Left ventricle myocardium inferior (tissue), 1 donor: Measurements from ENCODE around the gene MOGAT2. TPM values are rescaled to one million over a fixed set of nuclear protein-coding genes. Genes with fewer than 3 reads are reported as not detected.

Source experiments
- DNase-seq: peaks from one replicate; pipeline ENCODE4 v3.0.0-alpha.2; 2020
- H3K27ac ChIP-seq: fragments of 200-600 bp; replicated peaks from 2 replicates; pipeline ENCODE4 v1.8.0; 2021
- H3K27me3 ChIP-seq: fragments of 200-600 bp; 2 replicates; pipeline ENCODE4 v1.8.0; 2021; ENCODE audit warnings: low read depth
- H3K36me3 ChIP-seq: fragments of 200-600 bp; 2 replicates; pipeline ENCODE4 v1.8.0; 2021
- H3K4me1 ChIP-seq: fragments of 200-600 bp; 2 replicates; pipeline ENCODE4 v1.8.0; 2021
- H3K4me3 ChIP-seq: fragments of 200-600 bp; 2 replicates; pipeline ENCODE4 v1.8.0; 2021; ENCODE audit warnings: mild to moderate bottlenecking, moderate library complexity
- H3K9me3 ChIP-seq: fragments of 200-600 bp; replicated peaks from 2 replicates; pipeline ENCODE4 v1.8.0; 2021
- CTCF ChIP-seq: fragments of 200-600 bp; IDR thresholded peaks from 2 replicates; pipeline ENCODE4 v1.8.0; 2021; ENCODE audit warnings: antibody characterized with exemption, mild to moderate bottlenecking, borderline replicate concordance
- intact Hi-C: fragments of 100-400 bp; cut with micrococcal nuclease; formaldehyde crosslinking; loops from one replicate; pipeline ENCODE4 v1.11.0; 2022
- total RNA-seq: library from RNA; stranded (reverse); fragmentation: NEBNext Ultra II Directional; extraction: Animal tissue kit (Norgen Biotek cat#: 25700); gene quantifications from one replicate; pipeline ENCODE4 v1.2.1, GENCODE V29; 2021
- donor health status: DM: no; HTN: yes; CAD: no; lungs with severe emphysema.

MOGAT2 gene
- total RNA-seq, 1 donor from 2014 or later = not detected

GRCh38 chr11:75763846-75764245, 46.2 kb downstream of the MOGAT2 start:
- Histone ChIP-seq H3K4me1 (peaks cover 13% of the 10 kb centered on the region), H3K36me3 (no peaks in the 10 kb centered on the region), H3K4me3 (no peak overlapping the region), H3K27me3 (peaks cover 36% of the 10 kb centered on the region), H3K27ac (no peak overlapping the region), H3K9me3 (no peaks in the 10 kb centered on the region)
- intact Hi-C loops = no loop called here
- DNase-seq = no peak
- TF ChIP-seq CTCF = no peak

DNA sequence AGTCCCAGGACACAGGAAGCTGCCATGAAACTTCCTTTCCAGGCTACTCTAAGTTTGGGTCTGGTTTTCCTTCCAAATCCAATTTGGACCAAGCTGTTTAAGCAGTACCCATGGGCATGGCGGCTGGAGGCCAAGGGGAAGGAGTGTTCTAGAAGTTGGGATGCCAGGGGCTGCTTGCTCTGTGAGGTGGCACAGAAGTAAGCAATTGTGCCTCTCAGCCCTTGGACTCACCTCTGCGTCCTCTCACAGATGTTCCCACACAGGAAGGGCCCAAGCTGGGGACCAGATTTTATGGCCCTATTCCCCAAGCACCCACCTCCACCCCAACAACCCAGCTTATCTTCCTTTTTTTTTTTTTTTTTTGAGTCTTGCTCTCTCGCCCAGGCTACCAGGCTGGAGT, 47.5 kb downstream of the MOGAT2 start:
- TF ChIP-seq CTCF = no peak
- no peak overlapping the region for H3K27ac ChIP-seq
- H3K27me3 ChIP-seq = peaks cover 44% of the 10 kb centered on the region
- no peaks in the 10 kb centered on the region for H3K9me3 ChIP-seq
- peaks cover 21% of the 10 kb centered on the region for H3K4me1 ChIP-seq
- no peak for DNase-seq
- H3K36me3 ChIP-seq = no peaks in the 10 kb centered on the region
- H3K4me3 ChIP-seq = no peak overlapping the region
- intact Hi-C loops = no loop called here

DNA sequence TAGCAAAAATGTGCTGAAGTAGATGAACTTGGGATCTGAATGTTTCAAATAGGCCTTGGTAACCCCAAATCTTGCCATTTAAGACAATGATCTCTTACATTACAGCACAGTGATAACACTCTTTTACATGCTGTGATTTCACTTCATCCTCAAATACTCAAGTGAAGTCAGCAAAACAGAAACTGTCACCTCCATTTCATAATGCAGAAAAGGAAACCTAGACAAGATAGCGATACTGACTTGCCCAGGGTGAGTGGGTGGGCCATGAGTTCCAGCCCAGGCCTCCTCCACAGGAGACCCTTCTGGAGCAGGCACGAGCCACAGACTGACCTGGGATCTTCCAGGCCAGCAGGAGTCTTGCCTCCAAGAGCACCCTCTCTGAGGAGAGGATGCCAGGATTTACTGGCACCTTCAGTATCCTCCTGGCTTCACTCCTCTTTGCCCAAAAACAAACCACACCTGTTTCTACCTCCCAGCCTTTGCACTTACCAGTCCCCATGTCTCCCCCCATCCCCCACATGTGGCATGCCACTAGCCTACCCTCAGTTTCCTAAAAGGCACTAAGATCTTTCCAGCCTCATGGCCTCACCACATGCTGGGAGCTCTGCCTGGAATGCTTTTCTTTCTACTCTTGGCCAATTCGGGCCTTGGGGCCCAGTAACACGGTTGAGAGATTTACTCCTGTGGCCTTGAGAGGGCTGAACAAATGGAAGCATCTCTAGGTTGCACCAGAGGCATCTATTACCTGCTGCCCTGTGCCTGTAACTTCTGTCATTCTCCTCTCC, 49.0 kb downstream of the MOGAT2 start:
- Histone ChIP-seq H3K4me1 (peaks cover 21% of the 10 kb centered on the region), H3K36me3 (no peaks in the 10 kb centered on the region), H3K27me3 (peaks cover 44% of the 10 kb centered on the region), H3K4me3 (no peak overlapping the region), H3K9me3 (no peaks in the 10 kb centered on the region), H3K27ac (no peak overlapping the region)
- intact Hi-C loops = no loop called here
- no peak for DNase-seq
- no peak for TF ChIP-seq CTCF

- no peak for DNase-seq
- intact Hi-C loops = no loop called here
Measured at GRCh38 chr11:75767228-75767572, 49.6 kb downstream of the MOGAT2 start.

DNA sequence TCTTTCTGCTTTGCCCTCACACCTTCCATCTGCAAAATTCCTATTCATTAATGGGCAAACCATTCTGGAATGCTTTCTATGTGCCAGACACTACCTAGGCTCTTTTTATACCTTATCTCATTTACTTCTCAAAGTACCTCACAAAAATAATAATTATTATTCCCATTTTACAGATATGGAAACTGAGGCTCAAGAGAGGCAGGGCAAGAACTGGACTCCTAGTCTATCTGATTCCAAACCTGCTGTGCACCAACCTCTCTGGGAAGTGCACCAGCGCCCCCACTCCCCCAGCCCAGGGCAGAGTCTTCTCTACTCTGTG, 50.1 kb downstream of the MOGAT2 start:
- Histone ChIP-seq H3K9me3 (no peaks in the 10 kb centered on the region), H3K27me3 (peaks cover 44% of the 10 kb centered on the region), H3K4me3 (peak overlapping the region; percentile 69), H3K27ac (peak overlapping the region; percentile 70), H3K36me3 (no peaks in the 10 kb centered on the region), H3K4me1 (peaks cover 21% of the 10 kb centered on the region)
- intact Hi-C loops = no loop called here
- no peak for DNase-seq
- TF ChIP-seq CTCF = no peak

More at GRCh38 chr11:75767228-75767572, 49.6 kb downstream of the MOGAT2 start:
- H3K9me3 ChIP-seq = no peaks in the 10 kb centered on the region
- H3K36me3 ChIP-seq = no peaks in the 10 kb centered on the region
- H3K4me1 ChIP-seq = peaks cover 21% of the 10 kb centered on the region
- H3K27ac ChIP-seq = no peak overlapping the region
- peaks cover 44% of the 10 kb centered on the region for H3K27me3 ChIP-seq
- H3K4me3 ChIP-seq = no peak overlapping the region
- no peak for TF ChIP-seq CTCF
